Activated B cell treated with CpG ODN at 0.5 μM for 24 hours (primary cell): ENCODE data around the gene DTNBP1. TPM values are rescaled to one million over a fixed set of nuclear protein-coding genes. Genes with fewer than 3 reads are reported as not detected.

Experiments
- ATAC-seq: fragments of 200-7000 bp; cut with Tn5 transposase; one replicate; pipeline ENCODE4 v1.10.0; 2021; ENCODE audit warnings: low read depth, mild to moderate bottlenecking, moderate library complexity
- CTCF ChIA-PET: fragments of 350-600 bp; sonication (Branson Sonifier 250); formaldehyde crosslinking; loops from one replicate; lab custom pipeline; 2021; ENCODE audit warnings: antibody characterized with exemption; lab: Charles Lee
- POLR2A ChIA-PET: fragments of 350-600 bp; sonication (Branson Sonifier 250); formaldehyde crosslinking; loops from one replicate; lab custom pipeline; 2021; ENCODE audit warnings: antibody characterized with exemption; lab: Charles Lee
- DNase-seq: peaks from one replicate; pipeline ENCODE4 v3.0.0; 2022
- H3K27ac Mint-ChIP-seq: one replicate; pipeline ENCODE4 v1.8.0; 2020; ENCODE audit warnings: mixed read lengths
- H3K27me3 Mint-ChIP-seq: one replicate; pipeline ENCODE4 v1.8.0; 2021; ENCODE audit warnings: mixed read lengths
- H3K36me3 Mint-ChIP-seq: one replicate; pipeline ENCODE4 v1.8.0; 2021; ENCODE audit warnings: low read depth, mixed read lengths
- H3K4me1 Mint-ChIP-seq: one replicate; pipeline ENCODE4 v1.8.0; 2021; ENCODE audit warnings: mixed read lengths
- H3K4me3 Mint-ChIP-seq: one replicate; pipeline ENCODE4 v1.8.0; 2020; ENCODE audit warnings: mild to moderate bottlenecking, mixed read lengths
- H3K9me3 Mint-ChIP-seq: one replicate; pipeline ENCODE4 v1.8.0; 2020; ENCODE audit warnings: mixed read lengths
- intact Hi-C: fragments of 100-400 bp; cut with micrococcal nuclease; formaldehyde crosslinking; loops from one replicate; pipeline ENCODE4 v1.15.1; 2024
- total RNA-seq: library from RNA; stranded (reverse); gene quantifications from 2 replicates; pipeline ENCODE4 v1.2.3, GENCODE V29; 2022
- TF ChIP-seq, protein P1 (sequence below): fragments of 200-600 bp; IDR thresholded peaks from one replicate; pipeline ENCODE4 v1.8.0; 2022; ENCODE audit warnings: antibody characterized with exemption, mild to moderate bottlenecking

DTNBP1 gene
- total RNA-seq, 1 donor from 2014 or later: 50.3 TPM

DNA sequence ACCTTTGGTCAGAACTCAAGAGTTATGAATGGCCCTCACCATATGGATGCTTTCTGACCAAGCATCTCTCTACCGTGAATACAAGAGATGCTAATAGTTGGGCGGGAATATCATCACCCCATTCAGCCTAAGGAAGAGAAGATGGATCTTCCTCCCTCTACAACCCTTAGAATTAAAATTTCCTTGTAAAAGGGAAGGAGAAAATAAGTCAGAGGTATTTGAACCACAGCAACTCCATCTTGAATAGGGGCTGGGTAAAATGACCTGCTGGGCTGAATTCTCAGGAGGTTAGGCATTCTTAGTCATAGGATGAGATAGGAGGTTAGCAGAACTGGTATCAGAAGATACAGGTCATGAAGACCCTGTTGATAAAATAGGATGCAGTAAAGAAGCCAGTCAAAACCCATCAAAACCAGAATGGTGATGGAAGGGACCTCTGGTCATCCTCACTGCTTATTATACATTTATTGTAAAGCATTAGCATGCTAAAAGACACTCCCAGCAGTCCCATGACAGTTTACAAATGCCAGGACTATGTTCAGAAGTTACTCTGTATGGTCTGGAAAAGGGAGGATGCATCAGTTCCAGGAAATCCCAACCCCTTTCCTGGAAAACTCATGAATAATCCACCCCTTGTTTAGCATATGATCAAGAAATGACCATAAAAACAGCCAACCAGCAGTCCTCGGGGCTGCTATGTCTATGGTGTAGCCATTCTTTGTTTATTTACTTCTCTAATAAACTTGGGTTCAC is 101.2 kb downstream of the DTNBP1 start:
- ChIA-PET POLR2A (no interaction called here), CTCF (no interaction called here)
- TF ChIP-seq, protein P1, sequence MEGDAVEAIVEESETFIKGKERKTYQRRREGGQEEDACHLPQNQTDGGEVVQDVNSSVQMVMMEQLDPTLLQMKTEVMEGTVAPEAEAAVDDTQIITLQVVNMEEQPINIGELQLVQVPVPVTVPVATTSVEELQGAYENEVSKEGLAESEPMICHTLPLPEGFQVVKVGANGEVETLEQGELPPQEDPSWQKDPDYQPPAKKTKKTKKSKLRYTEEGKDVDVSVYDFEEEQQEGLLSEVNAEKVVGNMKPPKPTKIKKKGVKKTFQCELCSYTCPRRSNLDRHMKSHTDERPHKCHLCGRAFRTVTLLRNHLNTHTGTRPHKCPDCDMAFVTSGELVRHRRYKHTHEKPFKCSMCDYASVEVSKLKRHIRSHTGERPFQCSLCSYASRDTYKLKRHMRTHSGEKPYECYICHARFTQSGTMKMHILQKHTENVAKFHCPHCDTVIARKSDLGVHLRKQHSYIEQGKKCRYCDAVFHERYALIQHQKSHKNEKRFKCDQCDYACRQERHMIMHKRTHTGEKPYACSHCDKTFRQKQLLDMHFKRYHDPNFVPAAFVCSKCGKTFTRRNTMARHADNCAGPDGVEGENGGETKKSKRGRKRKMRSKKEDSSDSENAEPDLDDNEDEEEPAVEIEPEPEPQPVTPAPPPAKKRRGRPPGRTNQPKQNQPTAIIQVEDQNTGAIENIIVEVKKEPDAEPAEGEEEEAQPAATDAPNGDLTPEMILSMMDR: no peak
- DNase-seq (no peak), ATAC-seq (no peak)
- peaks cover 45% of the 10 kb centered on the region for H3K4me1 Mint-ChIP-seq
- intact Hi-C loops: no loop called here
- no peak overlapping the region for H3K4me3 Mint-ChIP-seq
- no peak overlapping the region for H3K27ac Mint-ChIP-seq
- H3K36me3 Mint-ChIP-seq: peaks cover 10% of the 10 kb centered on the region
- no peaks in the 10 kb centered on the region for H3K27me3 Mint-ChIP-seq
- H3K9me3 Mint-ChIP-seq: no peaks in the 10 kb centered on the region

- Mint-ChIP-seq H3K4me3 (no peak overlapping the region), H3K36me3 (peaks cover 9% of the 10 kb centered on the region), H3K4me1 (peaks cover 46% of the 10 kb centered on the region), H3K27ac (no peak overlapping the region), H3K9me3 (no peaks in the 10 kb centered on the region), H3K27me3 (no peaks in the 10 kb centered on the region)
- ChIA-PET CTCF (no interaction called here), POLR2A (no interaction called here)
- intact Hi-C loops: no loop called here
- ATAC-seq (no peak), DNase-seq (no peak)
- TF ChIP-seq, protein P1: no peak
These were observed 102.1 kb downstream of the DTNBP1 start for GRCh38 chr6:15560713-15561112.

DNA sequence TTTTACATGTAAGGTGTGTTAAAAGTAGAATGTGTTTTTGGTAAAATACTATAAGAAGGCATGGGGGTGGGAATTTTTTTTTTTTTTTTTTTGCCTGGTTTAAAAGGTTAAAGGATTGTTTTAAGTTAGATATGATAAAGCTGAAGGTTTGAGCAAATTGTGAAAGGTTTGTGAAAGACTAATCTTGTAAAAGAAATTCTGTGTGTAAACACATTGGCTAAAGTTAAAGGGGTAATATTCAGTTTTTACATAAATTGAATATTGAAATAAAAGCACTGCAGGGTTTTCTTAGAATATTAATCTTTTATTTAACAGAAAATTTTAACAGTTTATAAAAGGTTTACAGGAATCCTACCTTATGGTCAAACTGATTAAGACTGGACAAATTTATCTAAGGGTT is 105.7 kb downstream of the DTNBP1 start:
- intact Hi-C loops: loop anchor here (2.0 kb wide), 1 partner anchor 14 kb away; no protein-coding TSS in a partner anchor
- Mint-ChIP-seq H3K4me1 (peaks cover 60% of the 10 kb centered on the region), H3K9me3 (no peaks in the 10 kb centered on the region), H3K27ac (no peak overlapping the region), H3K27me3 (no peaks in the 10 kb centered on the region), H3K4me3 (no peak overlapping the region), H3K36me3 (no peaks in the 10 kb centered on the region)
- ChIA-PET POLR2A (no interaction called here), CTCF (no interaction called here)
- ATAC-seq: no peak
- TF ChIP-seq, protein P1: no peak
- DNase-seq: no peak

- peak overlapping the region; percentile 43 for H3K27ac Mint-ChIP-seq
- H3K9me3 Mint-ChIP-seq: no peaks in the 10 kb centered on the region
- ATAC-seq (no peak), DNase-seq (no peak)
- H3K4me3 Mint-ChIP-seq: no peak overlapping the region
- H3K4me1 Mint-ChIP-seq: peaks cover 65% of the 10 kb centered on the region
- TF ChIP-seq, protein P1: no peak
- intact Hi-C loops: loop anchor here (2.0 kb wide), 1 partner anchor 14 kb away; no protein-coding TSS in a partner anchor
- H3K27me3 Mint-ChIP-seq: no peaks in the 10 kb centered on the region
- ChIA-PET CTCF (interaction anchor here (0.7 kb wide), 1 partner anchor 1165 kb away, joined by 3 read pairs; no protein-coding TSS in a partner anchor), POLR2A (interaction anchor here (0.7 kb wide), 1 partner anchor 324 kb away, joined by 3 read pairs; no protein-coding TSS in a partner anchor)
- H3K36me3 Mint-ChIP-seq: no peaks in the 10 kb centered on the region
These were observed 106.1 kb downstream of the DTNBP1 start for GRCh38 chr6:15556711-15557110.

GRCh38 chr6:15555101-15556038 is 107.5 kb downstream of the DTNBP1 start:
- POLR2A ChIA-PET: no interaction called here
- H3K4me1 Mint-ChIP-seq: peaks cover 65% of the 10 kb centered on the region
- no peaks in the 10 kb centered on the region for H3K36me3 Mint-ChIP-seq
- intact Hi-C loops: loop anchor here (2.0 kb wide), 1 partner anchor 13 kb away; no protein-coding TSS in a partner anchor
- no peaks in the 10 kb centered on the region for H3K9me3 Mint-ChIP-seq
- ATAC-seq: no peak
- H3K4me3 Mint-ChIP-seq: no peak overlapping the region
- no peaks in the 10 kb centered on the region for H3K27me3 Mint-ChIP-seq
- CTCF ChIA-PET: no interaction called here
- TF ChIP-seq, protein P1: no peak
- no peak for DNase-seq
- no peak overlapping the region for H3K27ac Mint-ChIP-seq
